Upper lobe of left lung (tissue), 6 donors: ENCODE results near the gene LANCL1. TPM values are rescaled to one million over a fixed set of nuclear protein-coding genes. Genes with fewer than 3 reads are reported as not detected.

Source experiments
- ATAC-seq, 2 donors: fragments of 200-7000 bp; cut with Tn5 transposase; one replicate each; pipeline ENCODE4 v1.9.1; 2022; ENCODE audit warnings: mild to moderate bottlenecking in 2 of 2, moderate library complexity in 2 of 2; ENCODE audit not compliant: low FRiP score in 2 of 2
- DNase-seq, 2 donors: peaks; one replicate each; pipeline ENCODE4 v3.0.0-alpha.2; 2019 to 2020
- H3K27ac ChIP-seq, 4 donors: fragments of 200-600 bp; sonication (generic); one replicate each; pipeline ENCODE4 v1.5.1; 2016 to 2019
- H3K27me3 ChIP-seq, 4 donors: fragments of 200-600 bp; sonication (generic); one replicate each; pipeline ENCODE4 v1.5.1; 2017 to 2019
- H3K36me3 ChIP-seq, 4 donors: fragments of 200-600 bp; sonication (generic); one replicate each; pipeline ENCODE4 v1.5.1; 2016 to 2019
- H3K4me1 ChIP-seq, 4 donors: fragments of 200-600 bp; sonication (generic); one replicate each; pipeline ENCODE4 v1.5.1; 2018 to 2019
- H3K4me3 ChIP-seq, 4 donors: fragments of 200-600 bp; sonication (generic); one replicate each; pipeline ENCODE4 v1.5.1; 2017 to 2019; ENCODE audit warnings: mild to moderate bottlenecking in 2 of 4, moderate library complexity in 1 of 4
- H3K9me3 ChIP-seq, 4 donors: fragments of 200-600 bp; sonication (generic); one replicate each; pipeline ENCODE4 v1.5.1; 2018 to 2019
- EP300 ChIP-seq, 4 donors: sonication (generic); formaldehyde crosslinking; IDR thresholded peaks; one replicate each; pipeline ENCODE4 v1.5.1; 2017; ENCODE audit warnings: antibody characterized with exemption in 4 of 4, control low read depth in 2 of 4
- POLR2A ChIP-seq, 4 donors: fragments of 450-650 bp; IDR thresholded peaks; one replicate each; pipeline ENCODE4 v1.5.1; 2016 to 2017; ENCODE audit warnings: antibody characterized with exemption in 4 of 4, mild to moderate bottlenecking in 2 of 4
- POLR2AphosphoS5 ChIP-seq, 2 donors: sonication (generic); formaldehyde crosslinking; IDR thresholded peaks; one replicate each; pipeline ENCODE4 v1.5.1; 2017; ENCODE audit warnings: antibody characterized with exemption in 2 of 2
- WGBS, 2 donors: methylation state at CpG; one replicate each; pipeline ENCODE4 v1.1.5; 2017 to 2018; 5-methylcytosine and 5-hydroxymethylcytosine counted together
- total RNA-seq, 6 donors: library from RNA; depleted of rRNA in 4 of 6; stranded (reverse); fragments of >200 nt in 4 of 6; gene quantifications; one replicate each; pipeline versions ENCODE4 v1.1.0 to v1.2.1, GENCODE V29; 2016 to 2021
- TF ChIP-seq, protein P1 (sequence below), 6 experiments: fragments of 450-650 bp in 4 of 6; fragments of 200-600 bp in 2 of 6; sonication (generic) in 2 of 6; IDR thresholded peaks; one replicate each; pipeline ENCODE4 v1.5.1; 2016 to 2019; ENCODE audit warnings: antibody characterized with exemption in 6 of 6
- donor health status: DM: no; HTN: no; CAD: no; lungs with moderate emphysema.
- donor health status: DM: no; HTN: yes; CAD: no; lungs with severe emphysema.

The LANCL1 gene
- total RNA-seq, 6 donors from 2014 or later, result 9.0 to 33.0 (median 23.5) TPM

DNA sequence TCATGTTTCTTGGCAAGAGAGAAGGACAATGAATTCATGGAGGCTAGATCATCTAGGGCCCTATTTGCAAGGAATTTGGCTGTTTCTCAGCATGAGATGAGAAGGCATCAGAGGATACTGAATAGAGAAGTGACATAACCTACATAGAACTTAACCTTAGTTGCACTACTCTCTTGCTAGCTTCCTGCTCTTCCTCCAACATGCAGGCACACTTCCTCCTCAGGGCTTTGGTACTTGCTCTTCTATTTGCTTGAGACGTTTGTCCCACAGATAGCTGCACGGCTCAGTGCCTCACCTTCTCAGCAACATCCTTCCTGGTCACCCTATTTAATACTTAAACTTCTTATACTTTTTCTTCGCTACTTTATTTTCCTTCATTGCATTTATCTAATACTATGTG, 20.0 kb upstream of the LANCL1 start:
- WGBS, 2 donors, result 55 to 58% methylated on average over 3 of the region's 3 CpGs
- no peak for ATAC-seq
- TF ChIP-seq, protein P1, sequence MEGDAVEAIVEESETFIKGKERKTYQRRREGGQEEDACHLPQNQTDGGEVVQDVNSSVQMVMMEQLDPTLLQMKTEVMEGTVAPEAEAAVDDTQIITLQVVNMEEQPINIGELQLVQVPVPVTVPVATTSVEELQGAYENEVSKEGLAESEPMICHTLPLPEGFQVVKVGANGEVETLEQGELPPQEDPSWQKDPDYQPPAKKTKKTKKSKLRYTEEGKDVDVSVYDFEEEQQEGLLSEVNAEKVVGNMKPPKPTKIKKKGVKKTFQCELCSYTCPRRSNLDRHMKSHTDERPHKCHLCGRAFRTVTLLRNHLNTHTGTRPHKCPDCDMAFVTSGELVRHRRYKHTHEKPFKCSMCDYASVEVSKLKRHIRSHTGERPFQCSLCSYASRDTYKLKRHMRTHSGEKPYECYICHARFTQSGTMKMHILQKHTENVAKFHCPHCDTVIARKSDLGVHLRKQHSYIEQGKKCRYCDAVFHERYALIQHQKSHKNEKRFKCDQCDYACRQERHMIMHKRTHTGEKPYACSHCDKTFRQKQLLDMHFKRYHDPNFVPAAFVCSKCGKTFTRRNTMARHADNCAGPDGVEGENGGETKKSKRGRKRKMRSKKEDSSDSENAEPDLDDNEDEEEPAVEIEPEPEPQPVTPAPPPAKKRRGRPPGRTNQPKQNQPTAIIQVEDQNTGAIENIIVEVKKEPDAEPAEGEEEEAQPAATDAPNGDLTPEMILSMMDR (IDR thresholded peaks at IDR 0.05), result no peak
- TF ChIP-seq EP300 (IDR thresholded peaks at IDR 0.05), result no peak
- no peaks in the 10 kb centered on the region for H3K4me1 ChIP-seq
- no peak overlapping the region for H3K4me3 ChIP-seq
- no peaks in the 10 kb centered on the region for H3K9me3 ChIP-seq
- no peaks in the 10 kb centered on the region for H3K36me3 ChIP-seq
- H3K27ac ChIP-seq, result no peak overlapping the region
- DNase-seq, result no peak
- H3K27me3 ChIP-seq, result no peaks in the 10 kb centered on the region

DNA sequence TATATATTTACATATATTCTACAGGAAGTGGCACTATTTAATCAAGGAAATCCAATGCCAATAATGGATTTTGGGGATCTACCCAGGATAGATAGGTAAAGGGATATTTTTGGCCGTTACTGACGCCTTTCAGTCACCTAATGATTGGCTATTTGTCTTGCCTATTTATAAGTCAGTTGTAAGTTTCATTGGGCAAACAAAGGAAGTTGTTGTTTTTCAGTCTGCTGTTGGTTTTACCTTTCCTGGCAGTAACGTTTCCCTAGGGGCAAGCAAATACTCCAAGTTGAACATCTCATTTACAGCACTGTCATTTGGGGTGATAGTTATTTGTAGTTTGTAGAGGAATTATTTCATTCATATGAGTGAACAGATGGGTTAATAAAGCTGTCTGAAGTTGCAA, 17.0 kb upstream of the LANCL1 start:
- no peak for DNase-seq
- no peaks in the 10 kb centered on the region for H3K4me1 ChIP-seq
- no peak overlapping the region for H3K4me3 ChIP-seq
- no peaks in the 10 kb centered on the region for H3K36me3 ChIP-seq
- TF ChIP-seq EP300 (IDR thresholded peaks at IDR 0.05) (no peak), POLR2AphosphoS5 (IDR thresholded peaks at IDR 0.05) (no peak), POLR2A (IDR thresholded peaks at IDR 0.05) (no peak)
- TF ChIP-seq, protein P1 (IDR thresholded peaks at IDR 0.05), result no peak
- H3K27me3 ChIP-seq, result no peaks in the 10 kb centered on the region
- no peaks in the 10 kb centered on the region for H3K9me3 ChIP-seq
- no peak overlapping the region for H3K27ac ChIP-seq
- no peak for ATAC-seq
- WGBS, 2 donors, result 55 to 64% methylated on average over 3 of the region's 3 CpGs

- no peaks in the 10 kb centered on the region for H3K27me3 ChIP-seq
- DNase-seq (no peak), ATAC-seq (no peak)
- peaks cover 0 to 7% (median 3%) of the 10 kb centered on the region in 4 donors for H3K4me1 ChIP-seq
- TF ChIP-seq EP300 (IDR thresholded peaks at IDR 0.05), result no peak
- TF ChIP-seq POLR2A (IDR thresholded peaks at IDR 0.05), result no peak
- TF ChIP-seq, protein P1 (IDR thresholded peaks at IDR 0.05), result no peak
- no peak for TF ChIP-seq POLR2AphosphoS5 (IDR thresholded peaks at IDR 0.05)
- H3K4me3 ChIP-seq, result no peak overlapping the region
- no peaks in the 10 kb centered on the region for H3K36me3 ChIP-seq
- WGBS, 2 donors, result 20 to 46% methylated on average over 2 of the region's 2 CpGs
- peaks cover 0 to 11% (median 4%) of the 10 kb centered on the region in 4 donors for H3K9me3 ChIP-seq
- H3K27ac ChIP-seq, result no peak overlapping the region
These were observed 5.1 kb upstream of the LANCL1 start for GRCh38 chr2:210481601-210482175.

DNA sequence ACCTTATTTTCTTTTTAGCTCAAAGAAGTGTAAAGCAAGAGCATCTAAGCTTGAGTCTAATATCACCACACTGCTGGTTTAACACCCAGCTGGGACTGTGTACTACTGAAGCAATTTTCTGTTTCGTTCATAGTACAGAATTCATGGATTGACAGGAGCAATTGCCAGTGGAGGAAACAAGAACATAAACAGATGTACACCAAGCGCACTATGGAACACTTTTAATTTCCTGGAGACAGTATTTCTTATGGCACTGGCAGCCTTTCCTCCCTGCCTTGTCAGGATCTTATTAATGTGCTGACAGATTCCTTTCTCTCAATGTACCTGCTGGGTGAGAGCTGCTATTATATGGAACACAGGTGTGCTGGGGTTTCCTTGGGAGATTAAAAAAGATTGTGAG, 4.2 kb upstream of the LANCL1 start:
- 63 to 74% methylated on average over 2 of the region's 2 CpGs for WGBS, 2 donors
- peaks cover 2 to 8% (median 4%) of the 10 kb centered on the region in 4 donors for H3K4me1 ChIP-seq
- TF ChIP-seq POLR2AphosphoS5 (IDR thresholded peaks at IDR 0.05) (no peak), EP300 (IDR thresholded peaks at IDR 0.05) (no peak), POLR2A (IDR thresholded peaks at IDR 0.05) (no peak)
- TF ChIP-seq, protein P1 (IDR thresholded peaks at IDR 0.05), result no peak

GRCh38 chr2:210480079-210480478, 3.5 kb upstream of the LANCL1 start:
- Histone ChIP-seq H3K36me3 (no peaks in the 10 kb centered on the region), H3K27me3 (no peaks in the 10 kb centered on the region), H3K4me1 (peaks cover 9 to 15% (median 10%) of the 10 kb centered on the region in 4 donors), H3K9me3 (peaks cover 0 to 11% (median 4%) of the 10 kb centered on the region in 4 donors), H3K27ac (no peak overlapping the region), H3K4me3 (no peak overlapping the region)
- TF ChIP-seq EP300 (IDR thresholded peaks at IDR 0.05) (no peak), POLR2AphosphoS5 (IDR thresholded peaks at IDR 0.05) (no peak), POLR2A (IDR thresholded peaks at IDR 0.05) (no peak)
- TF ChIP-seq, protein P1 (IDR thresholded peaks at IDR 0.05), result no peak
- DNase-seq (no peak), ATAC-seq (no peak)
- 57 to 61% methylated on average over 3 of the region's 3 CpGs for WGBS, 2 donors

More for the DNA sequence above, 4.2 kb upstream of the LANCL1 start:
- no peak for DNase-seq
- no peak overlapping the region for H3K27ac ChIP-seq
- H3K27me3 ChIP-seq, result no peaks in the 10 kb centered on the region
- peaks cover 0 to 11% (median 4%) of the 10 kb centered on the region in 4 donors for H3K9me3 ChIP-seq
- no peak for ATAC-seq
- no peak overlapping the region for H3K4me3 ChIP-seq
- no peaks in the 10 kb centered on the region for H3K36me3 ChIP-seq
